Measurements from ENCODE around the gene CTXN1.

Gene CTXN1

DNA sequence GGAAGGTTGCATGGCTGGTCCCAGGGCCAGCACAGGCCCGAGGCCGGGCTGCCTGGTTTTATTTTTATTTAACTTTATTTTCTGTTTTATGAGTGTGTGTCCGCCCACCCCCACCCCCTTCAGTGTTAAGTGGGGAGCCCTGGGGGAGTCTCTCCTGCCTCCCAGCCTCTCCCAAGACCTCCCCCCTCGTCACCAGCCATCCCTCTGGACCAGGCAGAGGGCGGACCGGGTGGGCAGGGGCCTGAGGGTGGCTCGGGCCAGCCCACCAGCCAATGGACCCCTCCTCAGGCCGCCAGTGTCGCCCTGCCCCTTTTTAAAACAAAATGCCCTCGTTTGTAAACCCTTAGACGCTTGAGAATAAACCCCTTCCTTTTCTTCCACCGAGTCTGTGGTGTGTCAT is 11.8 kb downstream of the CTXN1 start:
- no peak for DNase-seq (ENCODE audit: low spot score)

DNA sequence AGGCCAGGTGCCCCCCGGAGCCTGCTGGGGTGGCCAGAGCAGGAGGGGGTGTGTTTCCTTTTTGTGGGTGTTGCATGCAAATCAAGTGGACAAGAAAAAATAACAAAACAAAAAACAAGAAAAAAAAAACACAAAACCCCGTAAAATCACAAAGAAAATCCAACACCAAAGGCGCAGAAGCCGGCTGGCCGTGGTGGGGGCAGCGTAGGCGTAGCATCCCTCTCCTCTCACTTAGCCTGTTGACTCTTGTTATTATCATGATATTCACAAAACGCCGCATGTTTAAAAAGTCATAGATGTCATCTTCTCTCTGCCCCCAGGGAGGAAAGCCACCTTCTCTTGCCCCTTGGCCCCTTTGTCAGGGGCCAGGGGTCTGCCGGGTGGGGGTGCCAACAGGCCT is 12.3 kb downstream of the CTXN1 start:
- no peak for DNase-seq (ENCODE audit: low spot score)

DNA sequence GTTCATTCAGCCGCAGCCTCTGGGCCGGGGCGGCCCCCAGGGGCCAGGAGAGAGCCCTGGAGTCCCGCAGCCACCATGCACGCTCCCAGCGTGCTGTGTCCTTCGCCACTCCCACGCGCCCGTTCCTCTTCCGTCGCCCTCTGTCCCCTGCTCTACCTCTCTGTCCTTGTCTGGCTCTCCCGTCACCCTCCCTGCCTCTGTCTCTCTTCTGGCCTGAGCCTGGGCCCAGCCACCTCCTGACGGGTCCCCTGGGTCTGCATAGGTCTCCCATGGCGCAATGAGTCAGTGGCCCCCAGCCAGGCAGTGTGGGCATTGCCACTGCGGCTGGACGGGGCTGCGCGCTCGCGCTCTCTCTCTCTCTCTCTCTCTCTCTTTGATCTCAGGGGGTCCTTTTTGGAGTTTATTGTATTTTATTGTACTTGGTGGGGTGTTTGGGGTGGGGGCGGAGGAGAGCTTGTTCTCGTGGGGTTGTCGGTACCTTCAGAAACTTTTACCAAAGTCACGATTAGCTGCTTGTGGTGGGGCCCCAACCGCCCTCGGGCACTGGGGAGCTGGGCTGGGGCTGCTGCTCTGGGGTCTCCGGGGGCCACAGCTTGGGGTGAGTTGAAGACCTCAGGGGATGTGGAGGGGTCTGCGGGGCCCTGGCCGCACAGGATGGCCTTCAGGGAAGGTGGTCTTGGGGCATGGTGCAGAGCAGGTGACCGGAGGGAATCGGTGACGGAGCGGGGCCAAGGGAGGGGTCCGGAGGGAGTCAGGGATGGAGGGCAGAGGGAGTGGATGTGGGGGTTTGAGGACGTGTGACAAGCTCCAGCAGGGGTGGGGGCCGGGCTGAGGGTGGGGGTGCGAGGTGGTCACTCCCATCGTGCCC is 13.0 kb downstream of the CTXN1 start:
- no peak for DNase-seq (ENCODE audit: low spot score)

DNA sequence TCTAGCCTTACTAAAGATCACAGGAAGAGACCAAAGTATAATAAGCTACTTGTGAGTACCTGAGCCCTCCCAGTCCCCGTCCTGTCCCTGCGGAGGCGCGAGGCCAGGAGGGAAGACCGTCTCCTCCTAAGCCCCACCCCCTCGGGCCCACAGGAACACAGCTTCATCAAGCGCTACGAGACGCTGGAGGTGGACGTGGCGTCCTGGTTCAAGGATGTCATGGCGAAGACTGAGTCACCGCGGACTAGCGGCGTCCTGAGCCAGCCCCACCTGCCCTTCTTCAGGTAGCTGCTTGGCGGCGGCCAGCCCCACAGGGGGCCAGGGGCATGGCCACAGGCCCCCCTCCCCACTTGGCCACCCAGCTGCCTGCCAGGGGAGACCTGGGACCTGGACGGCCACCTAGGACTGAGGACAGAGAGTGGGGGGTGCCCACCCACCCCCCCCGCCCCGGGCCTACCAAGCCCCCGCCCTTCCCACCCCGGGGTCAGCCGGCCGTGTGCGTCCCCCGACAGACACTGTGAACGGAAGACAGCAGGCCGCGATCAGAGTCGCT is 13.7 kb downstream of the CTXN1 start:
- DNase-seq (ENCODE audit: low spot score): no peak

DNA sequence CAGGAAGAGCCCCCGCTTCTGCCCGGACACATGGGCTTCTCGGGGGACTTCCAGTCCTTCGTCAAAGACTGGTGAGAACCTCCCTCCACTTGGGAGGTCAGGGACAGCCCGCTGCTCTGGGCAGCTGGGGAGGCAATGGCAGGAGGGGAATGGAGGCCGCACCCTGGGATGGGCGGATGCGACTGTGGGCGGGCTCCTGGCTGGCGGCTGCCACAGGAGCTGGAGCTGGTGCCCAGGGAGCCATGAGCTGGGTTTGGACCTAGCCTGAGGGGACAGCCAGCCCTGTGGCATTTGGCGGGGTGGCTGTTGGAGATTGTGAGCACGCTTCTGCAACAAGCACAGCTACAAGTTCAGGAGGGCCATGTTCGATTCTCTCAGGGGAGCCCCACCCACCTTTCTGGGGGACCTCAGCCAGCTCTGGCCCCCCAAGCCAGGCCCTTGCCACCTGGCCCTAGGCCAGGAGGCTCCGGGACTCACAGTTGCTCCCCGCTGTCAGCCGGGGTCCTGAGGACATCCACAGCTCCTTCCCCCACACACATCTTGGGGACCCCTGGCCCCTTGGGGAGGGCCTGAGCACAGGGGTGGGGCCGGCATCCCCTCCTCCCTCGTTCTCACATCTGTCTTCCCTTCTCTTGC is 14.3 kb downstream of the CTXN1 start:
- no peak for DNase-seq (ENCODE audit: low spot score)

DNA sequence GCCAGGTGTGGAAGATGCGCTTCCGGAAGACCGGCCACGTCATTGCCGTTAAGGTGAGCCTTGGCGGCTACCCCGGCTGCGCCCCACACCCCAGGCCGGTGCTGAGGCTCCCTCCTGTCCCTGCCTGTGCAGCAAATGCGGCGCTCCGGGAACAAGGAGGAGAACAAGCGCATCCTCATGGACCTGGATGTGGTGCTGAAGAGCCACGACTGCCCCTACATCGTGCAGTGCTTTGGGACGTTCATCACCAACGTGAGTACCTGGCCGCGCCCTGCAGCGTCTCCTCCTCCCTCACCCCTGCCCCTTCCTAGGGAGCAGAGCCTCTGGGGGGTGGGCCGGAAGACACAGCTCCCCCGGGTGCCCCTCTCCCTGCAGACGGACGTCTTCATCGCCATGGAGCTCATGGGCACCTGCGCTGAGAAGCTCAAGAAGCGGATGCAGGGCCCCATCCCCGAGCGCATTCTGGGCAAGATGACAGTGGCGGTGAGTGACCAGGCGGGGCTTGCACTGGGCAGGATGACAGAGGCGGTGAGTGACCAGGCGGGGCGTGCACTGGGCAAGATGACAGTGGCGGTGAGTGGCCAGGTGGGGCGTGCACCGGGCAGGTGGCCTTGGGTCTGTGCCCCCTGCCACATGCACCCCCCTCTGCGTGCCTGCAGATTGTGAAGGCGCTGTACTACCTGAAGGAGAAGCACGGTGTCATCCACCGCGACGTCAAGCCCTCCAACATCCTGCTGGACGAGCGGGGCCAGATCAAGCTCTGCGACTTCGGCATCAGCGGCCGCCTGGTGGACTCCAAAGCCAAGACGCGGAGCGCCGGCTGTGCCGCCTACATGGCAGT is 15.4 kb downstream of the CTXN1 start:
- DNase-seq (ENCODE audit: low spot score): no peak

DNA sequence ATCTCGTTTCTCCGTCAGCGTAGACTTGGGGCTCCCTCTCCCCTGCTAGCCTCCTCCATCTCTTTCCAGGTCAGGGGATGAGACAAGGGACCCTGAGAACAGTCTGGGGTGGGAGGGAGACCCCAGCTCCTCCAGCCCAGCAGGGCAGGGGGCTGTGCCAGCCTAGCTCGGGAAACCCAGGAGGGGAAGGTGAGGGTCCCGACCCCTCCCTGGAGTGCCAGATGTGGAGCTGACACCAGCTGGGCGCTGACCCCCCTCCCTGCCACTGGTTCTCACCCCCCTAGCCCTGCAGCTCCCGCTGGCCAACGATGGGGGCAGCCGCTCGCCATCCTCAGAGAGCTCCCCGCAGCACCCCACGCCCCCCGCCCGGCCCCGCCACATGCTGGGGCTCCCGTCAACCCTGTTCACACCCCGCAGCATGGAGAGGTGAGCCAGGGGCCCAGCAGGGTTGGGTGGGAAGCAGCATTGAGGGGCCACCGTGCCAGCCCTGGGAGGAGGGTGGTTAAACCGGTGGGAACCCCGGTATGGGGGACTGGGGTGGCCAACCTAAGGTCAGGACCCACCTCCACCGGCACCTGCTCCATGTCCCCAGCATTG is 16.4 kb downstream of the CTXN1 start:
- no peak for DNase-seq (ENCODE audit: low spot score)

DNA sequence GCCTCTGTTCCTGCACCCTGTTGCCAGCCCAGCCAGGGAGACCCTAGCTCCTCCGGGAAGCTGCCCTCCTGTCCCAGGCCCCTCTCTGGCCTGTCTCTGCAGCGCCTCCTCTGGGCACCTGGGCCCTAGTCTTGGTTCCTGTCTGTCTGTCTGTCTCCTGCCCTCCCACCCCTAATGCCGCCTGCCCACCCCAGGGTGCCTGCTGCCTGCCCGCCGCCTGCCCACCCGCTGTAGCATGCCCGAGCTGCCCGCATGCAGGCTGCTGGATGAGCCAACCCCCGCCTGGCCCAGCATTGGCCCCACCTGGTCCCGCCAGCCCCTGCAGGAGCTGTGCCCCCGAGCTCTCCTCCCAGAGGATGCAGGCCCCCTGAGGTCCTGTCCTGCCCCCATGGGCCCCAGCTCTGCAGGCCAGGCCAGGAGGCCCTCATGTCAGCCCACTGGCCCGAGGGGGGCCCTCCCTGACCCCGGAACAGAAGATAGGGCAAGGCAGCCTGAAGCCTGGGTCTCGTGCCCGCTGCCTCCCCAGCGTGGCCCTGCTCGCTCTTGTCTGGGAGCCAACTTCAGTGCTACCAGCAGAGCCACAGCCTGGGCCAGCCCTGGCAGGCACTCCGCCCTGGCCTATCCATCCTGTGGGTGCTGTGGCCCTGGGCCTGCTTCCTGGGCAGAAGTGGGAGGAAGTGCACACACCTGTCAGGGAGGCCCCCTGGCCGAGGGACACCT is 17.0 kb downstream of the CTXN1 start:
- DNase-seq (ENCODE audit: low spot score): no peak

DNA sequence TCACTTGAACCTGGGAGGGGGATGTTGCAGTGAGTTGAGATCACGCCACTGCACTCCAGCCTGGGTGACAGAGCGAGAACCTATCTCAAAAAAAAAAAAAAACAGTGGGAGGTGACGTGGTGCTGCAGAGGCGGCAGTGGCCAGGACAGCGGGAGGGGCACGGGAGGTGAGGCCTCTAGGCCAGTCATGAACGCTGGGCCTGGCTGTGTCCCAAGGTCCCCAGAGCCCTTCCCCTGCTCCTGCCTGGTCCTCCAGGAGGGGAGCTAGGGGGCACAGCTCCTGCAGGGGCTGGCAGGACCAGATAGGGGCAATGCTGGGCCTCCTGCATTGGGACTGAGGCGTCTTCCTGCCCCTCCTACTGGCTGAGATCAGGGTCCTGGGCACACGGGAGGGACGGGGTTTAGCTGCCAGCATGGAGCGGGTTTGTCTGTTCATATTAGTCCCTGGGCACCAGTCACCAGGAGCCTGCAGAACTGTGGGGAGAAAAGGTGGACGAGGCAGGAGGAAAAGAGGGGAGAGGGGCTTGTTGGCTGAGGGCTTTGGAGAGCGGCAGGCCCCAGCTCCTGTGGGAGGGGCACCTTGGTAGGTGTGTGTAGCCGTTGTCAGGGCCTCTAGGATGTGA is 17.7 kb downstream of the CTXN1 start:
- DNase-seq (ENCODE audit: low spot score): no peak

DNA sequence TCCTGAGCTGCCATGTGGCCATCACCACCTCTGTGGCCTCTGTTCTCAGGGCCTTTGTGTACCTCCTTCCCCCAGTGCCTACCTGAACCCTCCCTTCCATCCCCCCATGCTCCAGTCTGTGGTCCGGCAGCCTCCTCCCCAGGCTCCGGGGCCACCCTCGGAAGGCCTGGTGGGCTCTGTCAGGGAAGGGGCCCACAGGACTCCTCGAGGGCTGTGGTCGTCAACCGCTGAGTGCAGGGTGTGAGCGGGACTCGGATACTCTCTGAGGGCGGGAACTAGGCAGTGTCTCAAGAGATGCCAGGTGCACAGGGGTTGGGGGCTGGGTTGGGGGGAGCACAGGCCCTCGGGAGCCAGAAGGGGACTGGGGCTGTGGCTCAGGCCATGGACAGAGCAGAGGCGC is 18.4 kb downstream of the CTXN1 start:
- DNase-seq (ENCODE audit: low spot score): no peak

DNA sequence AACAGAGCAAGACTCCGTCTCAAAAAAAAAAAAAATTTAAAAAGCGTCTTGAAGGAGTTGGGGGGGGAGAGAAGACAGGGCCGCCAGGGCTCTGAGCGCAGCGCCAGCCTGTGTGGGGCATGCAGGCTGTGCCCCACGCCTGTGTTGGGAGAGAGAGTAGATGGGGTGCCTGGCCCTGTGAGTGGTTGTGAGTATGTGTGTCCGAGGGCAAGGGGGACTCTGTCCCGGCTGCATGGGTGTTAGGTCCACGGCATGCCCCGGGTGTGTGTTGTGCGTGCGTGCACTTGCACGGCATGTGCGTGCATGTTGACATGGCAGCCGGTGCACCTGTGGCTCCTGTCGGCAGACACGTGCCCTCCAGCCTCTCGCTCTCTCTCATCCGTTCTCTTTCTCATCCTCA is 18.8 kb downstream of the CTXN1 start:
- no peak for DNase-seq (ENCODE audit: low spot score)

DNA sequence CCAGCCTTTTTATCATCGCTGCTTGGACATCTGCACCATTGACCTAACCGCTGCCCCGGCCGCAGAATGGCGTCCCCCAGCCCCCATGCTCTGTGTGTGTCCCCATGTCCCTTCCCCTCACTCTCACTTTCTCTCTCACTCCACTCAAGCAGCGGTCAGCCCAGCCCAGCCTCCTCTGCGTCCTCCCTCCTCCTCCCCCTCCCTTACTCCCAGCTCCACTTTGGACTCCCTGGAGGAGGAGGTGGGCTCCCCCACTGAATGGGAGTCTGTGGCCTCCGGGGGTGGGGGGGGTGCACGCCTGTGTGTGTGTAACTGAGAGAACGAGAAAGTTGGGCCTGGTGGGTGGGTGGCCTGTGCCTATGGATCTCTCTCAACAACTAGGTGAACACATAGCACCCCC is 20.1 kb downstream of the CTXN1 start:
- no peak for DNase-seq (ENCODE audit: low spot score)

DNA sequence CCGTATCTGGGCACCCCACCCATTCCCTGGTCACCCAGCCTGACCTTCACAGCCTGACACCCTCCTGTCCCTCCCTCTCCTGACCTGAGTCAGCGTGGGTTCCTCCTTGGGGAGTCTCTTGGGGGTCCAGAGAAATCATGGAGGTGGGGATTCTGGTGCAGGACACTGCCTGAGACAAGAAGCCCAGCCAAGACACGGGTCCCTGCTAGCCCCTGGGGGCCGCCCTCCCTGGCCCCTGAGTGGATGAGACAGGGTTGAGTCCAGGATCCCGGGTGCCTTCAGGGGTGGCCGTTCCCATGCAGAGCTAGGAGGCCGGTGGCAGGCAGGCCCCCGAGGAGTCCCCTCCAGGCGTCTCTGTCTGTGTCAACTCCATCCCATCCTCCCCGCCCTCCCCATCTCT is 20.7 kb downstream of the CTXN1 start:
- DNase-seq (ENCODE audit: low spot score): no peak

DNA sequence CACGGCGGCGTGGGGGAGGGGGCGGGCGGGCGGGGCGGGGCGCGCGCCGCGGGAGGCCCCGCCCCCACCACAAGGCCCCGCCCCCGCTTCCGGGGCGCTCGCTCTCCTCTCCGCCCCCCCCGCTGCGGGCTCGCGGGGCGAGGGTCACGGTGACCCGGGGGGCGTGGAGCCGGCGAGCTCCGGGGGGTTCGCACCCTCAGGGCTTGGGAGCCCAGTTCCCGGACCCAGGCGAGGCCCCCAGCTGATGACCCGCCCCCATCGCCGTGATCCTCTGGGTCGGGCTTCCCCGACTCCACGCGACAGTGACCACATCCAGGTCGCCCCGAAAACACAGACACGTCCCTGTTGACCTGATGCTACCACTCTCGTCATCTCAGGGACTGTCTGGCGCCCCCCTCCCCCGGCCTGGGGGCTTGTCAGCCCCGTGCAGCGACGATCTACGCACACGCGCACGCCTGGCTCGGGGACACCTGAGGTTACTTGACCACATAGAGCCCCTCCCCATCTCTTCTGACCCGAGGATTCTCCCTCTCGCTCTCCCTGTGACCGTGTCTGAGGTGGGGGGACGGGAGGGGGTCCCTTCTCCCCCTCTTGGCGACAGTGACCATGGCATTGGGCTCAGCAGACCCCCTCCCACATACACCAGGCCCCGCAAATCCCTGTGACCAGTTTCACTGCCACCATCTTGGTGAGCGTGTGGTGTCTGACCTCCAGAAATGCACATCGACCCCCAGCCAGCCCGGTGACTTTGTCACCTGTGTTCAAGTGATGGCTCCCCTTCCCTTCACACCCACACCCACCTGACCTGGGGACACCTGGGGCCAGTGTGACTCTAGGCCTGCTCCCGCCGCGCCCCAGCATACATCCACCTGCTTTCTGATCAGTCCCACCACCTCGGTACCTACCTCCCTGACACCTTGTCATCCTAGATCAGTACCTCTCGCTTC is 21.6 kb downstream of the CTXN1 start:
- no peak for DNase-seq (ENCODE audit: low spot score)

DNA sequence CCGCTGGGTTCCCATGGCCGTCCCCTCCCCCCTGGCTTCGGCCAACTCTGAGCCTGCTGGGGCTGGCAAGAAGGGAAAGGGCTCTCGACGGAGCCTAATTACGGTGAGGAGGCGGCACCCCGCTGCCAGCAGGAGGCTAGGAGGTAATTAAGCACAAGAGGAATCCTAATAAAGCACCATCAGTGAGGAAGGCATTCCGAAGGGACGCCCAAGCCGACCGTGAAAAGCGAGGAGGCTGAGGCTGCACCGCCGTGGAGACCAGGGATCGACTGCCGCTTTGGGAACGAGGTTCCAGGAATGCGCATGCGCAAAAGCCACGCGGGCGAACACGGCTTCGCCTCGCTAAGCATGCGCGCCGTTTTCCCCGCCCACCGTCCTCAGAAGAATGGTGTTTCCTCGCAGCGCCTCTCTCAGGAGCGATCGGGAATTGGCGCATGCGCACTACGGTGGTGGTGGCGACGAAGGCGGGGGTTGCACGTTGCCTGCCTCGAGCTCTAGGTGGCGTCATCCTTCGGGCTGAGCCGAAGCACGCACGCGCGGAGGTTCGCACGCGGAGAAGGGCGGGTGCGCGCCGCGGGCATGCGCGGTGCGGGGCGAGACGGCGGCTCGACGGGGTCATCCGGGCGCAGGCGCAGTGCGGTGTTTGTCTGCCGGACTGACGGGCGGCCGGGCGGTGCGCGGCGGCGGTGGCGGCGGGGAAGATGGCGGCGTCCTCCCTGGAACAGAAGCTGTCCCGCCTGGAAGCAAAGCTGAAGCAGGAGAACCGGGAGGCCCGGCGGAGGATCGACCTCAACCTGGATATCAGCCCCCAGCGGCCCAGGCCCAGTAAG is 22.5 kb downstream of the CTXN1 start, which contains the start of gene MAP2K7:
Gene MAP2K7 (plus strand): TSS at position 634 of the 830 bp plus-strand sequence. CDS start 68 bp downstream, at position 702.
- peak; percentile 99 for DNase-seq (ENCODE audit: low spot score)

DNA sequence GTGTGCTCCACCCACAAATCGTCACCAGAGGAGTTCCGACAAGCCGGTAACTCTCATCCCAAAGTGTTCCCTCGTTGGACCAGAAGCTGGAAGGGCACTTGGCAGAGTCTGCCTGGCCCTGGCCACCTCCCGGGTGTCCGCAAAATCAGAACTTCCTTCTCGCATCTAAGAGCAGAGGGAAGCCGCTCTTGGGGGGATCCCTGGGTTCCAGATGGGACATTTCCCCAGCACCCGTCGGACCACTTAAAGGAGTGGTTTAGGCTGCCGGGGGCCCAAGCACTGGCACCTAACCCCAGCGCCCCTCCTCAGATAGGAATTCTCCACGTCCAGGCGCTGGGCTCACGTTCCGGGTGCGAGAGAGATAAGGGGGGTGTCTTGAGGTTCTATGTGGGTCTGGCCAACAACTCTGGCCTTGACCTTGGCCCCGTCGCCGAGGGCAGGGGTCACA is 23.1 kb downstream of the CTXN1 start:
- no peak for DNase-seq (ENCODE audit: low spot score)

DNA sequence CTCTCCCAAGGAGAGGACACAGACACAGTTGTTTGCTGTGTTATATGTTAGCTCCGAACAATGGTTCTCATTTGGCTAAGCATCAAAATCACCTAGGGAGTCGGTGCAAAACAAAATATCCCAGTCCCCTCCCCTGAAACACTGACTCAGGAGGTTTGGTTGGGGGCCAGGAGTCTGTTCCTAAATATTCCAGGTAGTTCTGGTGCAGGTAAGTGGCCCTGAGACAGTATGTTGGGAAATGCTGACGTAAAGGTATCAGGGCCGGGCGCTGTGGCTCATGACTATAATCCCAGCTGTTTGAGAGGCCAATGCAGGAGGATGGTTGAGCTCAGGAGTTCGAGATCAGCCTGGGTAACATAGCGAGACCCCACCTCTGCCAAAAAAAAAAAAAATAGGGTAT is 24.6 kb downstream of the CTXN1 start:
- DNase-seq (ENCODE audit: low spot score): no peak

DNA sequence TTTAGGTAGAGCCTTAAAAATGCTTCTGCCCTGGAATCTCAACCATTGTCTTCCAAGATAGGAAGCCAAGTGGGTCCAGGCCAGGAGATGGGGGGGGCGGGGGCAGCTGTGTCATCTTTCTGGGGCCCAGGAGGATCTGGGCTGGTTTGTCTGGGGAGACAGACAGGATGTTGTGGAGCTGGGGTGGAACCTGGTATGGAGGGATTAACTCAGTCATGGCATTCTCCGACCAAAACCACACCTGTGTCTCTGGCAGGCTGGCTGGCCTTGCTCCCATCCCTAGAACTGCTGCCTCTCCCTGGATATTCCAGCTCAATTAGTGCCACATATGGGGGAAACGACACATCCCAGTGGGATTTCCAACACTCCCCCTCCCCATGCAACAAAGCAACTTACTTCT is 25.0 kb downstream of the CTXN1 start:
- DNase-seq (ENCODE audit: low spot score): no peak
